RKO (cell line): ENCODE results near the gene PMEL.
"Not testable (repeated sequence)": the region's sequence is repeated elsewhere in the genome, so short reads cannot be mapped to it uniquely, and the experiment has no call there.

ENCODE experiments used
- DNase-seq: peaks from one replicate; pipeline ENCODE4 v3.0.0-alpha.2; 2016; ENCODE audit warnings: low spot score

The PMEL gene

GRCh38 chr12:55923648-55924047, 42.2 kb downstream of the PMEL start:
- DNase-seq: not testable (repeated sequence)

GRCh38 chr12:55922126-55922525, 43.7 kb downstream of the PMEL start:
- DNase-seq: peak; percentile 35

DNA sequence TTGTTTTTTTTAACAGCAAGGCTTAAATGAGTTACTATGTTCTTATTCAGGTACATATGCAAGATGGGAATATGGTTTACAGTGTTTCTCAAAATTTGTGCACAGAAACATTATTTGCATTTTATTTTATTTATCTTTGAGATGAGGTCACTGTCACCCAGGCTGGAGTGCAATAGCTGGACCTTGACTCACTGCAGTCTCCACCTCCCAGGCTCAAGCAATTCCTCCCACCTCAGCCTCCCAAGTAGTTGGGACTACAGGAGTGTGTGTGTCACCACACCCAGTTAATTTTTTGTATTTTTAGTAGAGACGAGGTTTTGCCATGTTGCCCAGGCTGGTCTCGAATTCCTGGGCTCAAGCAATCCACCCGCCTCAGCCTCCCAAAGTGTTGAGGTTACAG, 46.8 kb downstream of the PMEL start:
- DNase-seq: peak; percentile 45

- DNase-seq: no peak
Measured at GRCh38 chr12:55915482-55915859, 50.4 kb downstream of the PMEL start.

DNA sequence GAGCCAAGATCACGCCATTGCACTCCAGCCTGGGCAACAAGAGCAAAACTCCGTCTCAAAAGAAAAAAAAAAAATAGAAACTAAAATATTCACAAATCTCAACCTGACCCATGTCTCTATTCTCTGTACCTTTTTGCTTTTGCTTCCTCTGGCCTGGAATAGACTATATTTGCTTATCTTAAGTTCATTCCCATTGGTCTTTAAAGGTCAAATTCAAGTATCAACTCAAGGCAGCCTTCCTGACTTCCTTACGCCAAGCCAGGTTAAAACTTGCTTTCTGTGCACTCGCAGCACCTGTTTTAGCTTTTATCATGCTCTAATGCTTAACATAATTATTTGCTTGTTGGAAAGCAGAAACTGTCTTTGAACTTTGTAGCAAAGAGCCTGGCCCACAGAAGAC, 52.9 kb downstream of the PMEL start:
- DNase-seq: no peak

- DNase-seq: no peak
Measured at GRCh38 chr12:55909513-55909884, 56.3 kb downstream of the PMEL start.

- DNase-seq: no peak
Measured at GRCh38 chr12:55908726-55909512, 56.9 kb downstream of the PMEL start.

DNA sequence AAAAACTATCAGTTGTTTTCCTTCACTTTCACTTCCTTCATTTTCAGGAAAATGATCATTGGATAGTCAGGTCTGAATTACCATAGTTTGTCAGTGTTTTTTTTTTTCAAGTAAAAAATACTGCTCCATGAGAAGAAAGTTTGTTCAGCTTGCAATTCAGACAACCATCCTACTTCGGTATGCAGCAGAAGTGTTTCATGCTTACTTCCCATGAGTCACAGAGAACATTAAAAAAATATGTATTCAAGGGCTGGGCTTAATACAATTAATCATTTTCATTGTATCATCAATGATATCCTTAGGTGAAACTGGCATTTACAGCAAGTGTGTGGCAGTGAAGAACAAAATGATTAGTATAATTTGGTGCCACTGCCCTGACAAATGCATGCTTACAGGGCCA, 59.8 kb downstream of the PMEL start:
- DNase-seq: peak; percentile 62
